HPDE6-E6E7 (cell line): ENCODE results near the gene SCRN2.

Experiments
- DNase-seq: peaks from one replicate; pipeline ENCODE4 v3.0.0; 2011; ENCODE audit warnings: missing footprints; ENCODE audit errors: extremely low spot score

Gene SCRN2

DNA sequence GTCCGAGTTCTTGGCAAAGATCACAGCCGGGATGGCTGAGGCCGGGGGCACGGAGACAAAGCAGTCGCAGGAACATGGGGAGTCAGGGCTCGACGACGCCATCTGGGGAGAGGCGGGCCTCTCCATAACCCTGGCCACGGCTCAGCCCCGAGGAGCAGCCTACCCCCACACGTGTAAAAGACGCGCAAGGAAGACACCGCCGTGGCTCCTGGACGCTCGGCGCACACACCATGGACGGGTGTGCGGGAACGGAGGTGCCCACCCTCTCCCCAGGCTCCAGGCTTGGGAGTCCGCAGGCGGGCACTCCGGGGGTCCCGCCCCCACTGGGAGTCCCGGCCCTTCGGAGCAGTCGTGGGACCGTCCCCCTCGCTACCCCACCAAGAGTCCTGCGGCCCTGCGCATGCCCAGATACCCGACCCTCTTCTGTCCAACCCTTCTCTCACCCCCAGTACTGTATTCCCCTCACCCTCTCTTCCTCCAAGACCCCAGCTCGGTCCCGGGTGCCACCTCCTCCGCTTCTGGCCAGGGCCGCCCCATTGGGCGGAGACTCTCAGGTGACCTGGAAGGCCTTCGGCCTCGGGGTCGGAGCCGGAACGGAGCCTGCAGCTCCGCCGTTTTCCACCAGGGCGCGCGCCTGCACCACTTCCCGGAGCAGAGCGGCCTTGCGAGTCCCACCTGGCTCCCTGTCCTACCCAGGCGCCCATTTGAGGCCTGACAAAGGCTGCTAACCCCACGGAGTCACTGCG lies at the start of gene SCRN2:
Gene SCRN2, minus strand, starts transcription at position 532 of the 746 bp plus-strand sequence. Its CDS starts 430 bp downstream, at position 102.
- peak; percentile 89 for DNase-seq

DNA sequence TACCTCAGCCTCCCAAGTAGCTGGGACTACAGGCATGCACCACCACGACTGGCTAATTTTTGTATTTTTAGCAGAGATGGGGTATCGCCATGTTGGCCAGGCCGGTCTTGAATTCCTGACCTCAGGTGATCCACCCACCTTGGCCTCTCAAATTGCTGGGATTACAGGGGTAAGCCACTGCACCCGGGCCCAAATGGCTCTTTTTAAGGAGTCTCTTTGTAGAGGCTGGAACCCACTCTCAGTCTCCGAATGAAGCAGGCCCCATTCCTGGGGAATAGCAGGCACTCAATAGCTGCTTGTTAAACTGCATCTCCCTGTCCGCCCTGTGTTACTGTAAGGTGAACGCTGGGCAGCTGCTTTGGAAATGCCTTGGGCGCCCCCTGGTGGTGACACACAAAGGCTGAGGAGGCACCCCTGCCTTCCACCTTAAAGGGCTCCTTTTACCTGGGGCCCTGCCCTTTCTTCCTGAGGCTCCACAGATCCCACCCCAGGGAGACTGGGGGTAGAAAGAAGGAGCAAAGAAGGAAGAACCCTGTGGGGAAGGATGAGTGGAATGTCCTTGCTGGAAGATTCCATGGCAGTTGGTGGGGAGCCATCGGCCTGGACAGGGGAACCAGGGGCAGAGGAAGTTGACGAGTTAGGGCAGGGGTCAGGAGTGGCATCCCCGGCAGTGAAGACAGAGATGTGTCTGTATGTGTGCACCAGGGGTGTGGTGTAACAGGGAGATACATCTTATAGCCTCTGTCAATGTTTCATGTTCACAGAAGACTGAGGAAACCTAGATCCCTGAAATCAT lies 48.9 kb upstream of the SCRN2 start:
- DNase-seq, result peak; percentile 67

DNA sequence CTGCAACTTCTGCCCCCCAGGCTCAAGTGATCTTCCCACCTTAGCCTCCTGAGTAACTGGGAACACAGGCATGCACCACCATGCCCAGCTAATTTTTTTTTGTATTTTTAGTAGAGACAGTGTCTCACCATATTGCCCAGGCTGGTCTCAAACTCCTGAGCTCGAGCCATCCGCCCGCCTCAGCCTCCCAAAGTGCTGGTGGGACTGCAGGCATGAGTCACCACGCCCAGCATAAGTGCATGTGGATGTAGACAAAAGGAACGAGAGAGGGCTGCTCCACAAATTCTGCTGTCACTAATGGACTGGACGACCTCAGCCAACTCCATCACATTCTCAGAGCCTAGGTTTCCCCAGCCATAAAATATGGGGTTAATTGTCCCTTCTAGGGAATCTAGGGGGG lies 47.2 kb upstream of the SCRN2 start:
- no peak for DNase-seq

DNA sequence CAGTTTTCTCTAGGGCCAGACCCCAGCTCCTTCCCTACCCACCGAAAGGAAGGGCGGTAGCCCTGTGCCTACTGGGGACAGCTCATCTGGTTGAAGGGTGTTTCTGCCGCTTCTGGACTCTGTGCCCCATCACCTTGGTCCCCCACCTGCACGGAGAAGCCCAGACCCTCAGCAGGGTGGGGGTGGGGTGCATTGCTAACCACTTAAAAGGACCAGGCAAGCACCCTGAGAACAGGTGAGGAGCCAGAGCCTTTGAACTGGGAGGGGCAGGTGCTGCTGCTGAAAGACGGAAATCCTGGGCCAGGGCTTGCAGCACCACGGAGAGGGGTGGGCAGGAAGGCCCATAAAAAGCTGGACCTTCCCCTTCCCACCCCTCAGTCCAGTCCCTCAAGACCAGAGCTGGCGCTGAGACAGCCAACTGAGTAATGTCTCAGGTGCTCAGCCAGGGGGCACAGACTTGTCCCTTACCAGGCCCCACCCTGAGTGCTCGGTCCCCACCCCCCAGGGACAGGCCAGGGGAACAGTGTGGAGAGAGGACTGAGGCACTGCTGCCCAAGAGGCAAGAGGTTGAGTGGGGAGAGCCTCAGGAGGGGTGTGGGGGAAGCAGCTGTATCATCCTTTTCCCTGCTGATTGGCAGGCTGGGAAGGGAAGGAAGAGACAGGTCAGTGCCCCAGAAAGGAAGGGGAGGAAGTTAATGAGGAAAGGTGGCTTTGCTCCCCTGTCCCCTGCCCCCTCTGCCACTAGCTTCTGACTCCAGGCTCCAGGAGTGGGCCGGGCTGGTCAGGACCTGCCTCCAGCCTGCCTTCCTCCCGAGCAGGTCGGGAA lies 44.0 kb upstream of the SCRN2 start:
- no peak for DNase-seq

DNA sequence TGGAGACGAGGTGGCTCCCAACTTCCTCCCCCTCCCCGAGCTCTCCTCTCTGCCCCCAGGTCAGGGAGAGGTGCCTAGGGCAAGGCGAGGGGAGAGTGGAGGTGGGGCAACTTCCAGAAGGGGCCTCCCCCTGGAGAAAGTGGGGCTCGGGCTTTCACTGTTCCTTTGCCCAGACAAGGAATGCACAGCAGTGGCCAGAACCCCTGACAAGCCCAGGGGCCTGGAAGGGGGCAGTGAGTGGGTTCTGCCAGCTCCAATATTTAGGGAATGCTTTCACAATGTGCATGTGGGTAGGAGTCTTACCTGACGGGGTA lies 43.3 kb upstream of the SCRN2 start:
- no peak for DNase-seq

DNA sequence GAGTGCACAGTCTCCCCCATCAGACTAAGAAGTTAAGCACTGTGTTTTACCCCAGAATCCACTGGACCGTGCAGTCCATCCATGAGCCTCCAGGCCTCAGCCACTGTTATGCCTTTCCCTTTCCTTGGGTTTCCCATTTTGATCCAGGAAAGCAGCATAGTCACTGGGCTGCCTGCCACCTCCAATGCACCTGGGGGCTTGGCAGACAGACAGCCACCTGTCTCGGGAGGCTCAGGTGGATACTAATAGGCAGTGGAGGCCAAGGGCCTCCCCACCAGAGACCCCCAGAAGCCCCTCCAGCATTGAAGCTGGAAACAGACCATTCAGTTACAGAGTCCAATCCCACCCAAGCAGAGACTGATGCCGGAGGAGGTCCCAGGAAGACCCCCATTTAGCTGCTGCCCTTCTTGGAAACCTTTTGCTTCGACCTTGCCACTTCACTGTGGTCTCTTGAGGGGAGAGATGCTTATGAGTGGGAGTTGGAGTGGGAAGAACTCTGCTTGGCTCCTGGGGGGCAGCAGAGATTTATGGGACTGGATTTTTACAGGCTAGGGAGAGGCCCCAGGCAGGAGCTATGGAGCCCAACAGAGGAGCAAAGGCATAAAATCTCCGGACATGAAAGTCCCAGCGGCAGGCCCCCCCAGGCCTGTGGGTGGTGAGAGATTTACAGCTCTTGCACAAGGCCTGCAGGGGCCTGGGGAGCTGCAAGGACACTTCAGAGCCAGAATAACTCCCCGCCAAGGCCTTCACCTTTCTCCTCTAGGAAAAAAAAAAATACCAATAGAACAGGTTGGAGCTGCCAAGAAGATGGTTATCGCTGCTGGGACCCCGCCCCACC lies 42.7 kb upstream of the SCRN2 start:
- no peak for DNase-seq

DNA sequence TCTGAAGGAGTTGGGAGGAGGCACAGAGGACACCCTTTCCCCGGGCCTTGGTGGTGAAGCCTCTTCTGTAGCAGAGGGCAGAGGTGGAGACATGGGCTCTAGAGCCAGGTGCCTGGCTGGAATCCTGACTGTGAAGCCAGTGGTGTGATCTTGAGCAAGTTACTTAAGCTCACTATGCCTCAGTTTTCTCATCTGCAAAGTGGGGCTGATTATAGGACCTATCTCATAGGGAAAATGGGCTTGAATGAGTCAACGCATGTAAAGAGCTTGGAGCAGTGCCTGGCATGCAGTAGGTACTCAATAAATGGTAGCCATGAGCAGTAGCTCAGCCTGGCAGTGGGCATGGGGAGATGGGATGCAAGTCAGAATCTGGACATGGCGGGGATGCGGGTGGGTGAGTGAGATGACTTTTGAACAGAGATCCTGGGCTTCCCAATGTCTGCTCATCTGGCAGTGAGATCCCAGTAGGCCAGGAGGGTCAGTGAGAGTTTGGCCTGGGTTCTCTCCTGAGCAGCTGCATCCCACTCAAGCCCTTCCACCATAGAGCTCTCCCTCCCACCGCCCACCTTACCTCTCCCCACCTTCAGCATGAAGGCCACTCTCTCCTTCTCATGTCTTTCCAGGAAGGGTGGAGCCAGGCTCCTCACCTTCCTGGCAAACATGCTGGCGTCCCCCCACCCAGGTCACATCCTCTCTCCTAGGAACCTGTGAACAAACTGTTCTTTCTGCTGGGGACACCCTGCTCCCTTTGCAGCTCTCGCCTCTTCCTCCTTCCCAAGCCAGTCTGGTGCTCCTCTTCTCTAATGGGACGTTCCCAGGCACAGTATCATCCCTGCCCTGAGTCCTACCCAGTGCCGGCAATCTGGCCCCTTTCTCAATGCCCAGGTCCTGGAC lies 41.9 kb upstream of the SCRN2 start:
- no peak for DNase-seq

DNA sequence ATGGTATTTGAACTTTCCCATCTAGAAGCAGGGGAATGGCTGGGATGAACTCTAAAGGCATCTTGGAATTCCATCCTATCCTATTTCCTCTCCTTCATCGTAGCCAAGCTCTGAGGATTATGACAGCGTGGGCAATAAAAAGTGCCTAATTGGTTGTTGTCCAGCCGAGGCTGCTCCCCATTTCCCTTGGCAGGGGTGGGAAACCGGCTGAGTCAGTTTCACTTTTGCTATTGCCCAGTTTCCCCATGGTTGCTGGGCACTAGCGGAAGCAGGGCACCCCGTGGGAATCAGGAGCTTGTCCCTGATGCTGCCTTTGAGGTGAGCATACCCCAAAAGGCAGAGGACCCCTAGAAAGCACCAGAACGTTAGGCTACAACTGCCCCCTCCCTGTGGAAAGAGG lies 41.2 kb upstream of the SCRN2 start:
- no peak for DNase-seq

DNA sequence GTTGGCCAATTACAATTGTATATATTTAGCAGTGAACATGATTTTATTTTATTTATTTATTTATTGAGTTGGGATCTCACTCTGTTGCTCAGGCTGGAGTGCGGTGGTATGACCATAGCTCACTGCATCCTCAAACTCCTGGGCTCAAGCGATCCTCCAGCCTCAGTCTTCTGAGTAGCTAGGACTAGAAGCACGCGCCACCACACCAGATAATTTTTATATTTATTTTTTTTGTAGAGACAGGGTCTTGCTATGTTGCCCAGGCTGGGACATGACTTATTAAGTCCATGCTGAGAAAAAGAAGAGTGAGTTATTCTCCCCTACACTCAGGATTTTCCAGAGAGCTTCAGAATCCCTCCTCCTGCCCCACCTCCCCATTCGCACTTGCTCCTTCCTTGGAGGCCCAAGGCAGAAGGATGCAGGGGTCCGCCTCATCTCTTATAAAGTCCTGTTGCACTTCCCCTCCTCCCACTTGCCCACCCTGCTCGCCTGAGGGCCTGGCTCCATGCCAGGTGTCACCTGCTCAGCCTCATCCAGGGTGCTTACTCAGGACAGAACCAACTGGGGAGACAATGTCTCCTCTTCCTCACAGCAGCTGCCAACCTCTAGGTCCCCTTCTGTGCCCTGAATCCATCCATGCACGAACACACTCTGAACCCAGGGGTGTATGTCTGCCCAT lies 38.8 kb upstream of the SCRN2 start:
- DNase-seq, result no peak

DNA sequence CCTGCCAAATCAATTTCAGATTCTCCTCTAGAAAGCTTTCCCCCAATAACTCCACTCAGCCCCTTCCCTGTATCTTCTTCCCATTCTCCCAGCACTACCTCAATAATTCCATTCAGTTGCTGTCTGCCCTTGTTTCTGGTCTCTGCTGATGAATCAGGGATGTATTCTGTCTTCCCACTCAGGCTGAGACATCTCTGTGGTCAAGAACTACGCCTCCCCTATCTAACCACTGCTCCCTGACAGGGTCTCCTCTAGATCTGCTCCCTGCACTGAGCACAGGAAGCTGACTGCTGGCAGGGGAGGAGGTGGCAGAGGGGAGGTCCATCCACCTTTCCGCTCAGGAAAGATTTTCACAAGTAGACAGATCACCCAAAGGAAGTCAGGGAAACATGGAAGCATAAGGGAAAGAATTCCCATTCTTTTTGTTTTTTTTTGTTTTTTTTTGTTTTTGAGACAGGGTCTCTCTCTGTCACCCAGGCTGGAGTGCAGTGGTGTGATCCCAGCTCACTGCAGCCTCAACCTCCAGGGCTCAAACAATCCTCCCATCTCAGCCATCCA lies 38.0 kb upstream of the SCRN2 start:
- no peak for DNase-seq

DNA sequence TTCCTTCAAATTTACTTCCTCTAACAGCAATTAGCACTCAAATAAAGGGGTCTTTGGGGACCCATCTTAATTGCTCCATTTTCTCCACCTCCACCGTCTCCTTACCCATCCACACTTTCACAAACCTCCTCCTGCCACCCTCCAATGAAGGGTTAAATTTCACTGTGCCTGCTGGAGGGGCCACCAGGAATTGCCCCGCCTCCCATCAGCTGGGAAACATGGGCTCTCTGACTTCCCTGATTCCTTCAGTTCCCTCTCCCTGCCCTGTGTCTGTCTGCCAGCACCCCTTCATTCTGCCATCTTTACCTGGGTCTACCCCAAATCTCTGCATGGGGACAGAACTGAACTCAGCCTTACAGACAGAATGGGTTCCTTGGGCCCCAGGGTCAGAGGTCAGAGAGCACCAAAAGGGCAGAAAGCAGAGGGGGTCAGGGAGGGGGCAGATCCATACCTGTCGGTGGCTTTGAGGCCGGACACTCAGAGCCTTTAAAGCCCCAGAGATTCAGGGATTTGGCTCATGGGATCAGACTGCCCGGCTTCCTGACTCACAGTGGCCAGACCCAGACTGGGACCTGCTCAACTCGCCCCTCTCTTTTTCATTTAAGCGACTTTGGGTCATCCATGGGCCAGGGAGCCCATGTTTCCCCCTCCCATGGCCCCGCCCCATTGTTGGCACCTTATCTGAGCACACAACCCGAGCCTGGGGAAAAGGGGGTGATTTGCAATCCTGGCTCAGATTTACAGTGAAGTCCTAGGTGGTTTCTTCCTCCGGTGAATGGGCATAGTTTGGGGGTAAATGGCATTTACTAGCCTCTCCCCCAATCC lies 37.3 kb upstream of the SCRN2 start:
- no peak for DNase-seq

DNA sequence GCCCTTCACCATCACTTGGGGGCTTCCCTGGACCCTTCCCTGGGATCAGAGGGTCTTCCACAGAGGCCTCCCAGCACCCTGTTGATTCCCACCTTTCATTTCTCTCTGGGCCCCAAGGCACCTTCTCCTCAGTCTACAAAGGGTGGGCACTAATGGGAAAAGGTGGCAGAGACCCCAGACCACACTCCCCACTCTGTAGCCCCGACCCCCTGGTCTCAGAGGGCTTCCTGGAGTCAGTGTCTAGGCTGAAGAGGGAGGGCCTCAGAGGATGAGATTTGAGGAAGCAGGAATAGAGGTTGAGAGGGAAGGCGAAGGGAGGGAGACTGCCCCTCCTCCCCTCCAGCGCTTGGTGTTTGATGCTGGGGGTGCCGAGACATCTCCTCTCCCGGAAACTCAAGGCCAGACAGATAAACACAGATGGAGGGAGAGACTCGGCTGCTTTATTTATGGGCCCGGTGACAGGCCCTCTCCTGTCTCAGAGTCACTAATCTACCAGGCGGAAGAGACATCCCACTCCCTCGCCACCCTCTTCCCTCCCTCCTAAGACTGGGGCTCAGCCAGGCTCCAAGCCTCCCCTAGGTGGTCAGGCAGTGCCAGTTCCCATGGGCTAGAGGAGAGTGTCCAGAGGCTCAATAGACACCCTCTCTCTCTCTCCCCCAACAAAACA lies 36.4 kb upstream of the SCRN2 start:
- no peak for DNase-seq

DNA sequence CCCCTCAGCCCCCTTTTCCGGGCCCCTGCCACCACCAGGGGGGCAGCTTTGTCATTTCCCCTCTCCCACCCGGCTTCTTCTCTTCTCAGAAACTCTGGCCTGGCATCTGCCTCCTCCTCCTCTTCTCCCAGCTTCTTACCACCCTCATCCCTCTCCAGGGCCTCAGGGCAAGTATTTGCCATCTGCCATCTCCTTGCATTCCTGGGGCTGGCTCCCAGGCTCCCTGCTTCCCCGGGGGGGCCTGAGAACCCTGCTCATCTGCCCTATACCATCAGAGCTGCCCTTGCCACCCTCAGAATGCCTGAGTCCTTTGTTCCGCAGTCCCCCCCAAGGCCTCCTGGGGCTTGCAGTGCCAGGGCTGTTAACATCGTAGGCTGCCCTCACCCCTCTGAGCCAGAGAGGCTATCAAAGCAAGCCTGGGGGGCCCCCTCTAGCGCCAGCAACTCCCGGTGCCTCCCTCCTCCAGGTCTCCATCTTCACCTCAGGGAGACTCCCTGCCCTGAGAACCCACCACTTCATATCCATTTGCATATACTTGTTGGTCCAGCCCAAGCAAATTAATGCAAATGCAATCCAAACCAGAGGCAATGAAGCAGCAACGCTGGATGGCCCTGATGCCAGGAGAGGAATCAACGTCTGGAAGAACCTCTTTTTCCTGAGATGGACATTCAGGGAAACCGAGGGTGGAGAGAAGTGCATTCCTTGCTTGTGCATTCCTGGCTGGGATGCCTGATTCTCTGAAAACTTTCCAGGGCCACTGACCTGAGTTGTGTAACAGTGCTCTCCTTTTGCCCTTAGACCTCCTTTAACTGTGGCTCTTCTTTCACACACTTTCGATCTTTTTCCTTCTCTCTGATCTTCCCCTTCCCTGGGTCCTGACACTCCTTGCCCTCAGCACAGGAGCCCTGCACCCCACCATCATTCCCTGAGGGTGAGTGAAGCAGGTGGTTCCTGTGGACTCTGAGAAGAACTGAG lies 34.2 kb upstream of the SCRN2 start:
- no peak for DNase-seq

DNA sequence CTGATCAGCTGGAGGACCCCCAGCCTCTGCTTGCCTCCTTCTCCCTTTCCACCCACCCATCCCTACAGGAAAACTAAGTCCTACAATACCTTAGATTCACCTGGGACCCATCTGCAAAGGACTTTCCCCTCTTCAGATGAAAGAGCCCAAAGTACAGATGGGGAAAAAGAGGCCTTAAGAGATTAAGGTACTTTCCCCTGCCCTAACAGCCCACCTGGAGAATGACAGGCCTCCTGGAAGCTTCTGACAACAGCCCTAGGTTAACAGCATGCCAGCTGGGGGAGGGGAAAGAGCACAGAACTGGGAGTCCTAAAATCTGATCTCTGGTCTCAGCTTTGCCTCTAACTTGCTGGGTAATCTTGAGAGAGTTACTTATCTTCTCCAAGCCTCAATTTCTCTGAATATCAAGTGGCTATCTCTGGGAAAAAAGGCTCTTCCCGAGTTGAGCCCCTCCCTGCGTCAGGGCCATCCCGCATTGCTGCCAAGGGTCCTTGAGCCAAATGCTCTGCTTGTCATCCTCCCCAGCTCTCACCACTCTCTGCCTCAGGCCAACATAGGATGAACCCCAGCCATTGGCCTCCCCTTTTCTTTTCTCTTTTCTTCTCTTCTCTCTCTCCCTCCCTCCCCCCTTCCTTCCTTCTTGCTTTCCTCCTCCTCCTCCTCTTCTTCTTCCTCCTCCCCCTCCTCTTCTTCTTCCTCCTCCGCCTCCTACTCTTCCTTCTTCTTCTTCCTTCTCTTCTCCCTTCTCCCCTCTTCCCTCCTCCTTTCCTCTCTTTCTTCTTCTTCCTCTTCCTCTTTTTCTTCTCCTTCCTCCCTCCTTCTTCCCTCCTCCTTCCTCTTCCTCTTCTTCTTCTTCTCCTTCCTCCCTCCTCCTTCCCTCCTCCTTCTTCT lies 32.4 kb upstream of the SCRN2 start:
- no peak for DNase-seq

DNA sequence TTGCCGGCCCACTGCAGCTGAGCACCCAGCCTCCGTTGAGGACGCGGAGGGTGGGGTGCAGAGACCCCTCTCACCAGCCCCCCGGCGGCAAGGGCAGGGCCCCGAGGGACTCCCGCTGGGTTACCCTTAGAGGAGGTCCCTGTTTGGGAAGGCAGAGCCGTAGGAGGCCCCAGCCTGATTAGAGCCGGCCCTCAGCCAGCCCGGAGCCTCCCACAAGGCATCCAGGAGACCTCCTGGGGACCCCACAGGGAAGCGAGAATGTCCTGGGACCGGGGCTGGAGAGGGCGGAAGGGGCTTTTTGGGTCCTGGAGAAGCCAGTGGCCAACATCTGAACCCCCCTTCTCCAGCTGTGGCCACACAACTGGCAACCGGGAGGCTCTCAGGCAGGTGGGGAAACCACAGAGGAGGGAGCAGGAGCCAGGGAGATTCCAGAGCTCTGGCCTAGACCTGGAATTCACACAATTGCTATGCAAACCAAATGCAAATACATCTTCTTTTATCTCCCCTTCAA lies 31.6 kb upstream of the SCRN2 start:
- DNase-seq, result no peak
